Left renal pelvis (tissue), 4 donors: ENCODE results near the gene ZBTB7A. TPM values are rescaled to one million over a fixed set of nuclear protein-coding genes. Genes with fewer than 3 reads are reported as not detected.

Experiments used
- DNase-seq, 4 donors: peaks; one replicate each; pipeline ENCODE4 v3.0.0-alpha.2; 2013; ENCODE audit warnings: low read depth in 4 of 4, low spot score in 3 of 4
- polyA plus RNA-seq, 4 donors: library from polyadenylated mRNA; unstranded; fragments of 120-200 nt; gene quantifications; one replicate each; pipeline ENCODE4 v1.2.1, GENCODE V29; 2013; ENCODE audit not compliant: insufficient read length in 4 of 4

Gene ZBTB7A
- polyA plus RNA-seq, 4 donors: 7.3 to 14.7 (median 8.5) TPM

DNA sequence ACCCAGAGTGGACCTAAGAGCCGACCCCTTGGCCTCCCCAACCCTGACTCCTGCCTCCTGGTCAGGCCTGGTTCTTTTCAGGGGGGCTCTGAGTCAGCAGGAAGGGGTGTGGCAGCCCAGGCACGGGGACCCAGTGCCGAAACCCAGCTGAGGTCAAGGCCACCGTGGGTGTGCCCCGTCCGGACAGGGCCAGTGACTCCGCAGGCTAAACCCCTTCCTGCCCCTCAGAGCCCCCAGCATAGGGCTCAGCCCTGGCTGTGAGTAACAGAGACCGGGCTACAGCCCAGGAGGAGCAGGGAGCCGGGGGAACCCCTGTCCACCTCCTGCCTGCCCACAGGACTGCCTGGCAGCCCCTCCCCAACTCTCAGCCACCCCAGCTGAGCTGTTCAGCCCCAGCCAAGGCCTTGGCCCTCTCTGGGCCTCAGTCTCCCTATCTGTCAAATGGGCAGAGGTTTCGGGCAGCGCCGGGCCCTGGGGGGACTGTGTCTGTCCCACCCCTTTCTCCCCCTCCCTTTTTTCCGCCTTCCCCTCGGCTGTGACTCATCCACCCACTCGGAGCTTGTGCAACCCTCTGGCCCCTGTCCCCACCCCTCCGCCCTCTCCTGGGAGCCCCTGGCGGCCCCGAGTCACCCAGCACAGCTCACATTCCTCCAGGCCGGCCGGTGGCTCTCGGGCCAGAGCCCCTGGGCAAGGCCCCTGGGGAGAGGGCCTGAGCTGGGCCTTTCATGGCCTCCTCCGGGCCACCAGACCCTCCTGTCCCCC, 8.6 kb downstream of the ZBTB7A start:
- DNase-seq: no peak

DNA sequence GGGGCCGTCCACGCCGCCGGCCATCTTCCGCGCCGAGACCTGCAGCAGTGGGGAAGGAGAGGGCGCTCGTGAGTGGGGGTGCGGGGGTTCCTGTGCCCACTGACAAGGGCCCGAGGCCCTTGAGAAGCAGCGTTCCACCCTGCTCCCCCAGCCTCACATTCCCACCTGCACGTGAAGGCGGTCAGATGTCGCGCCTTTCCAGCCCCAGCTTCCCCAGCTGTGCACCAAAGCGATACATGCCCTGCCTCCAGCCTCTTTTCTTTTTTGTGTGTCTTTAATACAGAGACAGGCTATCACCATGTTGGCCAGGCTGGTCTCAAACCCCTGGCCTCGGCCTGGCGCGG, 11.5 kb downstream of the ZBTB7A start:
- no peak for DNase-seq

DNA sequence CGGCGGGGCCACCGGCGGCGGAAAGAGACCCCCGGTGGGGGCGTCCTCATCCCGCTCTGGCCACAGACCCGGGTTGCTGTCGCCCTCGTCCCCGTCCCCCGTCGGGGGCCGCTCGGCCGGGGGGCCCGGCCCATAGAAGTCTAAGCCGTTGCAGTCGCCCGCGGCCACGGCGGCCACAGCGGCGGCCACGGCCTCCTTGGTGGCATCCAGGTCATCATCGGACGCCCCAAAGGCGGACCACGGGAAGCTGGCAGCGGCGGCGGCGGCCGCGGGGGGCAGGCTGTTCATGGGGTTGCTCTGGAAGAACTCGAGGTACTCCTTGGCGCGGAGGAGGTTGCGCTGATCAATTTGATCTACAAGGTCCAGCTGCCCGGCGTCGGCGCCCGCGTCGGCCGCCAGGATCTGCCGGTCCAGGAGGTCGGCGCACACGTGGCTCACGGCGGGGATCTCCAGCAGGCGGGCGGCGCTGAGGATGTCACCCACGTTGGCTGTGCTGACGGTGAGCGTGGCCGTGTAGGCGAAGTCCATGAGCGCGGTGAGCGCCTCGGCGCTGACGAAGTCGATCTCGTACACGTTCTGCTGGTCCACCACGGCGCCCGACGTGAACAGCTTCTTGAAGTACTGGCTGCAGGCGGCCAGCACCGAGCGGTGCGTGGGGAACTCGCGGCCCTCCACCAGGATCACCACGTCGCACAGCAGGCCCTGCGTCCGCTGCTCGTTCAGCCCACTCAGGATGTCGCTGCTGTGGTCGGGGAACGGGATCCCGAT, 12.1 kb downstream of the ZBTB7A start:
- DNase-seq: no peak

DNA sequence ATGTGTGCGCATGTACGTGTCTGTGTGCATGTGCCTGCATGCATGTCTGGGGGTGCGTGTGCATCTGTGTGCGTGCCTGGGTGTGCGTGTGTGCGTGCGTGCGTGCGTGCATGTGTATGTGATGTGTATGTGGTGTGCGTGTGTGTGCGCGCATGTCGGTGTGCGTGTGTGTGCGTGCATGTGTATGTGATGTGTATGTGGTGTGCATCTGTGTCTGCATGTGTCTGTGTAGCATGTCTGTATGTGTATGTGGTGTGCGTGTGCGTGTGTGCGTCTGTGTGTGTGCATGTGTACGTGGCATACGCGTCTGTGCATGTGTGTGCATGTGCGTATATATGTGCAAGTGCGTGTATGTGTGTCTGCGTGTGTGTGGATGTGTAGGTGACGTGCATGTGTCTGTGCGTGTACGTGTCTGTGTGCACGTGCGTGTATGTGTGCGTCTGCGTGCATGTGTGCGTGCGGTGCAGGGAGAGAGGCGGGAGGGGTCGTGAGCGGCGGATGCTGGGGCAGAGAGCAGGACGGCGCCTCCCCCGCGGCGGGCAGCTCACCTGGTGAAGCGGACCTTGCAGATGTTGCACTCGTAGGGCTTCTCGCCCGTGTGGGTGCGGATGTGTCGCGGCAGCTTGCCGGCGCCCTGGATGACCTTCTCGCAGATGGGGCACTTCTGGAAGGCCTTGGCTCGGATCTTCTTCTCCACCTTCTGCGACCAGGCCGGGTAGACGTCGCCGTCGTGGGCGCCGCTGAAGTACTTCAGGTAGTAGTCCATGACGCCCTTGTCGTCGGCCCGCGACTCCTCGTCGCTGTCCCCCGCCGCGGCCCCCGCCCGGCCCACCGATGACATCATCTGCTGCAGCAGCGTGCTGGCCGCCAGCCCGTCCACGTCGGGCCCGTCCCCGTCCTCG, 13.0 kb downstream of the ZBTB7A start:
- no peak for DNase-seq

DNA sequence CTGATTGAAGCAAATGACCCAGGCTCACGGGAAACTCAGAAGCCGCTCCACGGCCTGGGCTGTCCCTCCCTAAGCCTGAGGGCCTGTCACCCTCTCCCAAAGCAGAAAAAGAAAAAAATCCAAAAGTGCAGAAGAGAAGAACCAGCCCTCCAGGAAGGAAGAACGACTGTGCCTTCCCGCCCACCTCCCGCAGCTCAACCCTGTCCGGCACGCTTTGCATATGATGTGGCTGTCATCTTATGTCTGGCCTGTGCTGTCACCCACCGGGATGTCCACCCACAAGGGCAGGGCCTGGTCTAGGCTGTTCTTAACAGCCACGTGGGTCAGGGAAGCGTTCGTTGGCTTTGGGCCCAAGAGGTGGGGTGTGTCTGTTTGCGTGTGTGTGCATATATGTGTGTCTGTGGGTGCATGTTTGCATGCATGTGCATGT, 13.7 kb downstream of the ZBTB7A start:
- DNase-seq: no peak

DNA sequence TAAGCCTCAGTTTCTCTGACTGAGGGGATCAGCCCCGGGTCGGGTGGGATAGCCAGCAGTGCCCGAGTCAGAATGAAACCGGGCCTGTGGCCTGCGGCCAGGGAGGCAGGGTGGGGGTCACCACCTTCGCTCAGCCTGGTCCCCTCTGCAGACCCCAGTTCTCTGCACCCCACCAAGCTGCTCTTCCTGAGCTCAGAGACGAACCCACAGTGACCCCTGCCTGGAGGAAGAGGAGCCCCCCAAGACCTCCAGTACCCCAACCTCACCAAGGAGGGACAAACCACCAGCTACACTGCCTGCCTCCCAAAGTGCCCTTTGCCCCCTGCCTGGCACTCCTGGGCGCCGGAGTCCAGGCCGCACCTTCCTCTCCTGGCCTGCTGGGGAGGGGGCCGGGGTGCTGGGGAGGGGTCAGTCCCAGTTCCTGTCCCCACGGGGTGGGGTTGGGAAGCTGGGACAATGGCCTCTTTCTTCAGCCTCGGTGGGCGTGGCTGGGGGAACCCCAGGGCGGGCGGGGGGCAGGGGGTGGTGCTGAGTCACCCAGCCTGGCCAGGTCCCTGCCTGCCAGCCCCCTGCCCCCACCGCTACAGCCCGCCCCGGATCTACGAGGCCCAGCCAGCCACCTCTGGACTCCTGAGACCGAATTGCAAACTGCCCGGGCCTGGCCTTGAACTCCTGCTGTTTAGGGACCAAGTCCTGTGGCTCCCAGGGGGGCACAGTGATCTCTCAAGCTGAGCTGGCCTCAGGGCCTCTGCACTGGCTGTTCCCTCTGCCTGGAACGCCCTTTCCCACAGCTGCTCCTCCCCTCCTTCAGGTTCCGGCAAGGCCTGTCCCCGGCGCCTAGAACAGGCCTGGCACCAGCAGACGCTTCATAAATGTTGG, 14.3 kb downstream of the ZBTB7A start:
- no peak for DNase-seq

DNA sequence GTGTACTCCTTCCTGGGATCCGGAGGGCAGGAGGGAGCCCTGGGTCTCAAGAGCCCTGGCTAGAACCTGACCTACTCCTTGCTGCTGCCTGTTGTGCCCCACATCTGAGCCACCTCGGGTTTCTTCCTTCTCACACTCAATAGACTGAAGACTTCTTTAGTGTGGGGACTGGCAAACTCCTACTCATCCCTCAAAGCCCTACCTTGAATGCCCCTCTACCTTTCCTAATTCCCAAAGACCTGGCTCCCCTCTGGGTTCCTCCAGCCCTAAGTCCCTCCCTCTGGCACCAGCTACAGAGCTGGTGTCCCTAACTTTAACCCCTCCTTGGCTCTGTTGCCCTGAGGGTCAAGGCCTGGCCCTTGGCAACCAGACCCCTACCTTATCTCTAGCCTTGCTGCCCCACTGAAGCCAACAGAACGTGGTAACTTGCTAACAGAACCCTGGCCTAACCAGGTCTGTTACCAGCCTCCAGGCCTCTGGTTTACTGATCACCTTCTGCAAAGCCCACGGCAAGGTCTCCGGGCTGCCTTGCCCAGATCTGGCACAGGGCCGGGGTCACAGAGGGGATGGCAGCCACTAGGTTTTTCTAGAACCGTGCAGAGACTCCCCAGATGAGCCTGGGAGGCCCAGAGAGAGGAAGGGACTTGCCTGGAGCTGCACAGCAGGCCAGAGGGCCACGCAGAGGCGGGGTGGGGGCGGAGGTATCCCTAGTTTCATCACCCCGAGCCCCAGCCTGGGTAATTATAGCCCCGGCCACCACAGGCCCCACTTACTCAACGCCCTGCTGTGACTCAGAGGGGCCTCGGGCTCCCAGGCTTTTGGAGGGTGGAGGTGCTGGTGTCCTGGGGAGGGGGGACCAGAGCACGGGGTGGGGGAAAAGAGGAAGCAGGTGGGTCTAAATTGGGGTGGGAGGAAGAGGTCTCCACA, 15.3 kb downstream of the ZBTB7A start:
- DNase-seq: no peak

DNA sequence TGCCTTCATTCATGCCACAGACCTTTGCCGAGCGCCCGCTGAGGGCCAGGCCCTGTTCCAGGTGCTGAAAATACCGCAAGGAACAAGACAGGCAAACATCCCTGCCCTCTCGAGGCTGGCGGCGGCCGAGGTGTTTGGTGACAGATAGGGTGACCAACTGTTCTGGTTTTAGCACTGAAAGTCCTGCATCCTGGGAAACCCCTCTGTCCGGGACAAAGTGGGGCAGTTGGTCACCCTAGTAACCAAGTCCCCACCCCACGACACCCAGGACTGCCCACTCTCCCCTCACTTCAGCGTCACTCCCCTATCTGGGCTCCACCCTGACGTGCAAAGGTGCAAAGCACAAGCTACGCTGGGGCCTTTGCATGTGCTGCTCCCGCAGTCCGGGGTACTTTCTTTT, 17.3 kb downstream of the ZBTB7A start:
- no peak for DNase-seq

DNA sequence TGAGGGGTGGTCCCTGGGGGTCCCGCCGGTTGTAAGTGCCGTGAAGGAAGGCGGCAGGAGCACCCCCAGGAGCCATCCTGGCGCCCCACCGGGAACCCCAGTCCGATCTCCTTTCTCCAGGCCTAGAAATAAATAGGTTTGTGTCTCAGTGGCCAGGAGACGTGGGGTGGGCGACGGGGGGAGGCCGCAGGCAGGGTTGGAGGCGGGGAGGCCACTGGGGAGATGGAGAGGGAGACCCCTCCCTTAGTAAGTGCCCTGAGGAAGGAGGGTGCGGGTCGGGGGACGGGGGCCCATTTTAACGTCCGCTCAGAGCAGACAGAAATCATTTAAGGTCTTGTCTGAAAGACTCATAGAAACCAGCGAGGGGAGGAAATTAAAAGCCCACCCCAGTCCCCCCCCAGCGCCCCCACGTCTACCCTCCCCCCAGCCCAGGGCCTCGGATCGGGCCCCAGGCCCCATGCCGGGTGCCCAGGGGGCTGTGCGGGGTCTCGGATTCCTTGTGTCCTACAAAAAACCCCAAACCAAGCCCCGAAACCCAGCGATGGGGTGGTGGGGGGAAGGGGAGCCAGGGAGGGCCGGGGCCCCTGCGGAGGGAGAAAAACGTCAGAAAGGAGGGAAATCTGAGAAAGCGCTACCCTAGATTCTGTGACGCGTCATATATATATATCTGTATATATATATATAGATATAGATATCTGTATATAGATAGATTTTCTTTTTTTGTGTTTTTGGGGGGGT, 19.6 kb downstream of the ZBTB7A start:
- no peak for DNase-seq

DNA sequence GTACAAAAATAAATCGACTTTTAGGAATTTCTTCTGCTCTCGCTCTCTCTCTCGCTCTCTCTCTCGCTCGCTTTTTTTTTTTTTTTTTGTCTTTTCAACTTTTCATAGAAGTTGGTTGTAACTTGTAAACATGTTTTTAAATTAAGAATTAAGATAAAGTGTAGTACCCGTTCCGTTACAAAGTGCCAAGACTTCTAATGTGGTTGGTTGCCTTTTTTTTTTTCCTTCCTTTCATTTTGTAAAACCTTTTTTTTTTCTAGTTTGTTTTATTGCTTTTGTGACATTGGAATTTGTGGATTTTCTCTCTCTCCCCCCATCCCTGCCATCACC, 20.4 kb downstream of the ZBTB7A start:
- no peak for DNase-seq

DNA sequence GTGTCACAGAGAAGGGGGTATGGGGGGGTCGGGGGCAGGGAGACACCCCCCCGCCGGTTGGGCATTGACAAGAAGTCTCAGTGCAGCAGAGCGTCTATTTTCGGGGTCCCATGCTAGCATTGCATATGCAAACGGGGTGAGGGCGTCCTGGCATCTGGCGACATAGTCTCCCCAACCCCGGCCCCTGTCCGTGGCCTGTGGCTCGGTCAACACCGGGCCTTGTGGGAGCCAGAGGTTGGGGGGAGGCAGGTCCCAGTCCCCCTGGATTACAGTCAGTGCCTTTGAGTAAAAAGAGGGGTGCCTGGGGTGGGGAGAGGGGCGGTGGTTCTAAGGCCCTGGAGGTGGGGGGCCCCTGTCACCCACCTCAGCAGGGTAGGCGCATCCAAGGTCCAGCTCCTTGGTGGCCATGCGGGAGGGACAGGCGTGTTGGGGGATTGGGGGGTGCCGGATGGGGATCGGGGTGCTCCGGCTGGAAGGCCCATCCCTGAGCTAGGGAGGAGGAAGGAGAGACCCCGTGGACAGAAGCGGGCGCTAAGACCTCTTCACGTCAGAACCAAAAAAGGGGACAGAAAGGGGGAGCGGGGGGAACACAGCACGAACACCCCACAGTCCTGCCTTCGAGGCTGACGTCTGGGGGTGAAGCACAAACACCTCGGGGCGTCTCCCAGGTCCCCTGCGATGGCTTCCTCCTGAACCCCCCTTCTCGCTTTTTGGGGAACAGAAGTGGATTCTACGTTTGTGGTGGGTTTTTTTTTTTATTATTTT, 20.9 kb downstream of the ZBTB7A start:
- DNase-seq: no peak

DNA sequence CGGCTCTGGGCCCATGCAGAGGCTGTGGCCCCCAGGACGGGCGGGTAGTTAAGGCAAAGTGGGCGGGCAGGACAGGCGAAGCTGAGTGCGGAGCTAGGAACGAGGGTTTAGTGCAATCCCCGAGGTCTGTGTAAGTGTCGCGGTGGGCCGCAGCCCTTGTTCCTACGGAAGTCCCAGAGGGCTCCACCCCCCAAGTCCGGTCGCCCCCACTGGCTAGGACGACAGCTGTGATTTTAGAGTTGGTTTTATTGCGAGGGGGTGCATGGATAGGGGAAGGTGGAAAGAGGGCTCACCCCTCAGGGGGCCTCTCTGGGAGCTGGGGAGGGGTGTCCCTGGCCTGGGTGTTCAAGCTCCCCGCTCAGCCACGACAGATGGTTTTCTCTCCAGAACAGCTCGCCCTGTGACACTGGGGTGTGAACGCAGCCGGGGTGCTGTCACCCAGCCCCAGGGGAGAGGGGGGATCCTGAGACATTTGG, 21.7 kb downstream of the ZBTB7A start:
- DNase-seq: no peak

DNA sequence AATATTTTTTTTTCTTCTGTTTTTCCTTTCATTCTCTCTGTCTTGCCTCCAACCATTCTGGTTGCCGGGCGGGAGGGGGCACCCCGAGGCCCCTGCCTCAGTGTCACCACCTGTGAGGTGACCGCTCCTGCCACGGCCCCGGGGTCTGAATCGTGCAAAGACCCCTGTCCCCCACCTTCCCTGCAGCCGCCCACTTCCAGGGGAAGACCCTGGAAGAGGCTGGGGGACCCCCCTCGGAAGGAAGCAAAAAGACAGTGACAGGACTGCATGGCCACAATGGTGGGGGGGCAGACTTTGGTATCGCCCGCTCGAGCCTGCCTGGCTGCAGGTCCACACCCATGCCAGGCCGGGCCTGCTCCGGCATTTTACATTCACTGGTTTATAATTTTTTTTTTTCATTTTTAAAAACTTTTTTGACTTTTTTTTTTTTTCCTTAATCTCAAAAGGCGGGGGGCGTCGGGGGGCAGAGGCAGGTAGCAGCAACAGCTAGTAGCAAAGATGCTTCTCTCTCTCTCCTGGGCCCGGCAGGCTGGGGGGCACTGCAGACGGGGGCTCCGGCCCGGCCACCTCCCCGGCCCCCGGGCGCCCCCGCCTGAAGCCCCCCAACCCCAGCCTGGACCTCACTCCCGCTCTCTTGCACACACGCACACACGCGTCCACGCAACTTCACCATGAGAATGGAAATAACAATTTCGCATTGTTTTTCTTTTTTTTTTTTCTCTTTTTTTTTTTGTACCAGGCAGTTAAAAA, 22.6 kb downstream of the ZBTB7A start:
- no peak for DNase-seq

DNA sequence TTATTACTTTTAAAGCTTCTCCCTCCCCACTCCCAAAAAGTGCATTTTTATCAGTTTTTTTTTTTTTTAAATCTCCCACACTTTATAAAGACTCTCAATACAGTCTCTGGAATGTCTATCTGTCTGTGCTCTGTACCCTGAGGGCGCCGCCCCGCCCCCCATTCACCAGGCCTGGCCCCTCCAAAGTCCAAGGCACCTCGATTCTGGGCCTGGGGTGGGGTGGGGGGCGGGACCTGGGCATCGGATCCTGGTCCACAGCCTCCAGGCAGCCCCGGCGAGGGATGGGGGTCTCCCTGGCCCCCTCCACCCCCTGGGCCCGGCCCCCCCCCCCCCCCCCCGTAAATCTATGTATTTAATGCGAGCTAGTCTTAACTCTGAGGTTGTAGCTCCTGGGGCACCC, 23.3 kb downstream of the ZBTB7A start:
- no peak for DNase-seq

DNA sequence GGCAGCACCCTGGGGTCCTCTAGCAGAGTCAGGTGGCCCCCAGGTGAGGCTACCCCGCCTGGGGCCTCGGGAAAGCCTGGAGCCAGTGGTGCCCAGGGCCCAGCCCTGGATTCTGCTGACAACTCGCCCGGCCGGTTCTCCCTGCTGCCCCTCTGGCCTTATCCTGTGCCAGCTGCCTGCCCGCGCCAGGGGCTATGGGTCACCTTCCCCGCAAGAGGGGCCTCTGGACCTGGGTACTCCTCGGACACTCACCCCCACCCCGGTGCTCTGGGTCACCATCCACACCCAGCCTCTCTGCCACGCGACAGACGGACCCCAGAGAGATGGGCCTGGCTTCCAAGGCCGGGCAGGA, 24.0 kb downstream of the ZBTB7A start:
- no peak for DNase-seq

DNA sequence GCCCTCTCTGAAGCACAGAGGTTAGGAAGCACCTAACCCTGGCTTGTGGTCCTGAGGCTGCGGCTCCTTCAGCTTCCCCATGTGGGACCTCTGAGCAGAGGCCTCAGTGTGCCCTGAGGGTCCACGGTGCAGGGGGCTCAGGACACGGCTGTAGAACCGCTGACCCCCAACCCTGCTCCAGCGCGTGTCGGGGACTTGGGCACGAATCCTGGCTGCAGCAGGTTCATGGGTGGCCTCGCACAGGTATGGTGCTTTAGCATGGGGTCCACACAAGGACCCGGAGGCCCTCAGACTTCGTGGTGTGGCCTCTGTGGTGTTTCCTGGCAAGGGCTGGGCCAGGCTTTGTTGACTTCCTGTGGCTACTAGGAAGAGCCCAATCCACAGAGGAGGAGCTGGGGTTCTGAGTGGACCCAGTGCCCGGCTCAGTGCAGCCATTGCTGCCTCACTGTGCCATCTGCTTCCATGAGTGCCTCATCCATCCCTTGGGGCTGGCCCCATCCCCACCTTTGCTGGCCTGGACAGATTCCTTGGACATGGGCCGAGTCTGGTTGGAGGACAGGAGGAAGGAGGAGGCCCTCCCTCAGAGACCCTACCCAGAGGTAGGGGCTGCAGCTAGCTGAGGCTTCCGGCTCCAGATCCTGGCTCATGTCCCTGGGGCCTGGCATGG, 24.5 kb downstream of the ZBTB7A start:
- no peak for DNase-seq
